GM12872 (cell line): ENCODE measurements around the gene PITX1.

ENCODE experiments used
- CTCF ChIP-seq: IDR thresholded peaks from 3 replicates; pipeline ENCODE4 v1.5.1; 2011; ENCODE audit warnings: low read depth, mild to moderate bottlenecking, low read length, moderate library complexity; ENCODE audit not compliant: insufficient read depth

Gene PITX1

GRCh38 chr5:135013445-135013844, 20.6 kb downstream of the PITX1 start:
- TF ChIP-seq CTCF, result no peak

DNA sequence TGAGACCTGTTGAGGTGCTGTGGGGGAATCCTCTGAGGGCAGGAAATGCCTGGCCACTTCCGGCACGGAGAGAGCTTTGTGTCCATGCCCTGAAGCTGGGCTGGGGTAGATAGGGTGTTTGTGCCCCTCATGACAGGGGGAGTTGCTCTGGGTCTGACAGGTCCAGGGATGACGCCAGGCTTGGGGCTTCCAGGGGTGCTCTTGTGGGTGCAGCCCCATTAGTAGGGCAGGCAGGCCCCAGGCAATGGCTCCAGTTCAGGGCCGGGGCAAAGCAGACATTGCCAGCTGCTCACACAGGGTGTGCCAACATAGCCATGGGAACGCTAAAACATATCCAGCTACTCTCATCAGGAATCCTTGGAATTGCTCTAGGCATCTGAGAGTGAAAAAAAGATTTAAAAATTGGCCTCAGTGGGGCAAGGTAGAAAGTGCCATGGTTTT, 21.1 kb downstream of the PITX1 start:
- no peak for TF ChIP-seq CTCF

DNA sequence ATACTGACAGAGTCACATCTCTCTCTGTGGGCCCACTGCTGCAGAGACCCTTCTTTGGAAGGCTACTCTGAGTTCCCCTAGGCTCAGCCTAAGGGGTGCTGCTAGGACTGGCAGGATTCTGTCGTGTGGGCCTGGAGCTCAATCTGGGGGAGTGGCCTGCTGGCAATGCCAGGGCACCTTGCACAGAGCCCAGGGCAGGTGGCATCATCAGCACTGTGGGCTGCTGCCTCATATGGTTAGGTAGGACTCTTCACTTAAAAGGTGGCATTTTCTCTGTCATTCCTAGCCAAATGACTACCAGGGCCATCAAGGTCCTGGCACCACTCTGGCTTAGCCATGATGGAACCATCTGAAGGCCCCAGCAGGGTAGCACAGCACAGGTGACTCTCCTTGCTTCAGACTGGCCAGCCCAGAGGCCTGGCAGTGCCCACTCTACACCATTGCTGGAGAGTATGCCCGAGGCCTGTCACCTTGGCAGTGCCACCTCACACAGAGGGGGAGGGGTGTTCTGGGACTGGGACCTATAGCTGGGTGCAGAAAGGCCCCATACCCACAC, 21.9 kb downstream of the PITX1 start:
- no peak for TF ChIP-seq CTCF

DNA sequence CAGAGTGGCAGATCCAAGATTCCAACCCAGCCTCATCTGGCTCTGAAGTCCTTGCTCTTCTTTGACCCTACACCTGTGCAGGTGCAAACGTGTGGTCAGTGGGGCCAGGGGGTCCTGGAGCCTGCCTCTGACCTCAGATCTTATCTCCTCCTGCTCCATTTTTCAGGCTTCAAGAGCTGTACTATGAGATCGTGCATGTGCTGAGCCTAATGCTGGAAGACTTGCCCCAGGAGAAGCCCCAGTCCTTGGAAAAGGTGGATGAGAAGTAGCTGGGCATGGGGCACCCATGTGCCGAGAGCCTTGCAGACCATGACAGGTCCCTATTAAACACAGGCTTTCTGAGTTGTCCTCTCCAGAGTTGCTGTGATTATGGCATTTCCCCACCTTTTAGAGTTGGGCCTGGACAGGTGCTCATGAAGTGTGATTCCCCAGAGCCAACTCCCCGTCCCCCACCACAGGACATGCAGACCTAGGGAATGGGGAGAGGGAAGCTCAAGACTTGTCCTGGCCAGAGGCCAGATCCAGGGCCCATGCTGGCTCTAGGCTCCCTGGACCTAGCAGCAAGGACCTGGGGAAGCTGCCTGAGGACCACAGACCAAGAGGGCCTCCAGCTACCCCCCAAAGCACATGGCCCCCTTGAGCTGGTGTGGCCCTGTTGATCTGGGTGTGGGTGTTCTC, 22.5 kb downstream of the PITX1 start:
- no peak for TF ChIP-seq CTCF

- no peak; the same call in 2 of the 3 replicates for TF ChIP-seq CTCF
Observed at GRCh38 chr5:135010502-135011354, 23.3 kb downstream of the PITX1 start.

DNA sequence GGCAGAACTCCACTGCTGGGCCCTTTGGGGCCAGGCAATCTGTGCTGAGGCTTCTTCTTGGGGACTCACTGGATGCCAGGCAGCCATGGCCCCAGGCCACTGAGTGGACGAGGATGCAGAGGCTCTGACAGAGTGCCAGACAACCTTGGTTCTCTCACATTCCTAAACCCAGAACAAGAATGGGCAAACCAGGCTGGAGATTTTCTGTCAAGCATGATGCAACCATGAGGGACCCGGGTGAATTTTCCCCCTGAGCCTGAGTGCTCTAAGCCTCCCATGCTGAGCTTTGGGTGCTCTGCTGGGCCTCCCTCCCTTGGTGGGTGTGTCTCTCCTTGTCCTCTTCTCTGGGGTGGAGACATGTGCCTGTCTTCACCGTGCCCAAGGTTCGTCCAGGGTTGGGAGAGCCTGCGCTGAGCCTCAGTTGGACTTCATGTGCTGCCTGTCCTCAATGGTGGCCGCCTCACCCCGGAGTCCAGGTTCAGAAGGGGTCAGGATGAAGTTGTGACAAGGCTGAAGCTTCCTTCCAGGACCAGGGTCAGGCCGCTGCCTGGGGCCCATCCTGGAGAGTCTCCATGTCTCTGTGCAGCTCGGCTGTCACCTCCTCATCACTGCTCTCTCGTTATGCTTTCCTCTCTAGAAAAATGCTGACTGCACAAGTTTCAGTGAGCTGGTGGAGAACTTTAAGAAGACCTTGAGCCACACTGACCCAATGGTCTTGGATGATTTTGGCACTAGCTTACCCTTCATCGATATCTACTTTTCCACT, 24.1 kb downstream of the PITX1 start:
- TF ChIP-seq CTCF, result no peak

DNA sequence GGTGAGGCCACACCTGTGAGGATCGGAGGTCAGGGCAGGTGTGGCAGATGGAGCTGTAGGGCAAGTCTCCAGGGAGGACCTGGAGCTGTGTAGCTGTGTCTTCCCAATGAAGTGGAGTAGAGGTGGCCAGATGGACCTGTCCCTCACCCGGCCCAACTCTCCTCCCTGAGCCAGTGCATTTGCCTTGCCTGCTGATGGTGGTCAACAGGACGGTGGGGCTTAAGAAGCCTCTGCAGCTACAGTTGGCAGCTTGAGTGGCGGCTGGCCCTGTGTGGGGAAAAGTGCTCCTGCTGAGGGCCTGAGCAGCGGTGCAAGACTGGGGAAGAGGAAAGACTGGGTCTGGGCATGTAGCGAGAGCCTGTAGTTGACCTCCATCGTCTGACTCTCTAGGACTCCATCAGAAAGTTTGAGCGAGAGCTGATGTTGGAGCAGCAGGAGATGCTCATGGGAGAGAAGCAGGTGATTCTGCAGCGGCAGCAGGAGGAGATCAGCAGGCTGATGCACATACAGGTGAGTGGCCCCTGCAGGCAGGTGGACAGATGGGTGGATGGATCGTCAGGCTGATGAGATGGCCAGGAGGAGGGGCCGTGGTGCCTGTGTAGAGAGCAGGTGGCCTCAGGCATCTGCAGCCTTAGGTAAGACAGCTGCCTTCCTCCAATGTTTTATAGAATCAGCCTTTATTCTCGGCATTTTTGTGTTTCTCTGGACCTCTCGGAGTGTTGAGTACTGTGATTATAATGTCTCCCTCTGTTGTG, 24.9 kb downstream of the PITX1 start:
- no peak for TF ChIP-seq CTCF
